OCI-LY7 (cell line): ENCODE measurements around the gene WWOX. TPM values are rescaled to one million over a fixed set of nuclear protein-coding genes. Genes with fewer than 3 reads are reported as not detected.

ENCODE experiments used
- BruUV-seq: library from RNA; stranded (reverse); fragments of 400-500 nt; replicated peaks from 2 replicates; lab custom pipeline; 2021; lab: Mats Ljungman, UMichigan
- CTCF ChIA-PET: fragments of 300-600 bp; sonication (Branson Sonifier 250); formaldehyde crosslinking; loops from one replicate; lab custom pipeline; 2022; ENCODE audit warnings: antibody characterized with exemption; ENCODE audit not compliant: unreplicated experiment; lab: Charles Lee
- POLR2A ChIA-PET: fragments of 300-600 bp; sonication (Branson Sonifier 250); formaldehyde crosslinking; loops from one replicate; lab custom pipeline; 2022; ENCODE audit warnings: antibody characterized with exemption; lab: Charles Lee
- DNase-seq: peaks from one replicate; pipeline ENCODE4 v3.0.0-alpha.2; 2015; ENCODE audit warnings: low spot score
- H2AFZ ChIP-seq: fragments of 200-600 bp; sonication (generic), shearing (Covaris generic); 2 replicates; pipeline ENCODE4 v1.6.1; 2014; ENCODE audit warnings: mild to moderate bottlenecking, antibody characterized with exemption, low read length, moderate library complexity
- H3K27ac ChIP-seq: fragments of 200-600 bp; sonication (generic); 2 replicates; pipeline ENCODE4 v1.5.1; 2014; ENCODE audit warnings: mixed run types, low read depth, mild to moderate bottlenecking, moderate library complexity, low read length, inconsistent platforms; ENCODE audit not compliant: poor library complexity, severe bottlenecking
- H3K36me3 ChIP-seq: fragments of 200-600 bp; sonication (generic); 2 replicates; pipeline ENCODE4 v1.6.1; 2014; ENCODE audit warnings: mild to moderate bottlenecking, antibody characterized with exemption, low read length, moderate library complexity, mixed read lengths; ENCODE audit not compliant: insufficient read depth
- H3K4me1 ChIP-seq: fragments of 200-600 bp; sonication (generic); 2 replicates; pipeline ENCODE4 v1.5.1; 2014; ENCODE audit warnings: mild to moderate bottlenecking, low read length; ENCODE audit not compliant: insufficient read depth, poor library complexity, severe bottlenecking
- H3K4me2 ChIP-seq: fragments of 200-600 bp; sonication (generic); 2 replicates; pipeline ENCODE4 v1.6.1; 2014; ENCODE audit warnings: mild to moderate bottlenecking, low read length
- H3K4me3 ChIP-seq: fragments of 200-600 bp; sonication (generic); 2 replicates; pipeline ENCODE4 v1.5.1; 2014; ENCODE audit warnings: mild to moderate bottlenecking, low read depth, low read length; ENCODE audit not compliant: poor library complexity, severe bottlenecking
- H3K79me2 ChIP-seq: fragments of 200-600 bp; sonication (generic); 2 replicates; pipeline ENCODE4 v1.6.1; 2016; ENCODE audit warnings: low read depth, mild to moderate bottlenecking, low read length, moderate library complexity, mixed read lengths; ENCODE audit not compliant: insufficient read depth
- H3K9me2 ChIP-seq: fragments of 200-600 bp; sonication (generic); 2 replicates; pipeline ENCODE4 v1.6.1; 2016; ENCODE audit warnings: mild to moderate bottlenecking, low read length, mixed read lengths; ENCODE audit not compliant: insufficient read depth
- H3K9me3 ChIP-seq: fragments of 200-600 bp; sonication (generic); 2 replicates; pipeline ENCODE4 v1.6.1; 2014; ENCODE audit warnings: mild to moderate bottlenecking, mixed run types, low read length, mixed read lengths
- H4K20me1 ChIP-seq: fragments of 200-600 bp; sonication (generic); 2 replicates; pipeline ENCODE4 v1.6.1; 2014; ENCODE audit warnings: mild to moderate bottlenecking, antibody characterized with exemption, low read length, moderate library complexity, mixed read lengths; ENCODE audit not compliant: insufficient read depth
- CTCF ChIP-seq: fragments of 200-600 bp; sonication (generic); conservative IDR thresholded peaks from 2 replicates; pipeline ENCODE4 v1.5.1; 2014; ENCODE audit warnings: mild to moderate bottlenecking, antibody characterized with exemption, low read length, moderate library complexity, mixed read lengths
- EZH2phosphoT487 ChIP-seq: fragments of 200-600 bp; sonication (generic); IDR thresholded peaks from 2 replicates; pipeline ENCODE4 v1.6.1; 2018; ENCODE audit warnings: low read depth, borderline replicate concordance, mild to moderate bottlenecking, mixed run types, antibody characterized with exemption, low read length, moderate library complexity, mixed read lengths
- intact Hi-C: fragments of 100-400 bp; cut with micrococcal nuclease; formaldehyde crosslinking; loops from one replicate; pipeline ENCODE4 v1.10.0; 2022; ENCODE audit not compliant: unreplicated experiment
- total RNA-seq, 2 experiments: library from RNA; depleted of rRNA in 1 of 2; stranded (reverse); fragments of >200 nt in 1 of 2; shearing (Covaris generic) in 1 of 2; gene quantifications; 2 replicates each; pipeline ENCODE4 v1.2.3, GENCODE V29; 2014 to 2022

The WWOX gene
- total RNA-seq, 2 experiments from 2014 or later: 40.2 to 47.6 TPM

GRCh38 chr16:78163772-78164670, 64.6 kb downstream of the WWOX start:
- no peak for DNase-seq
- TF ChIP-seq EZH2phosphoT487 (no peak), CTCF (no peak)
- no peaks in the 10 kb centered on the region for H4K20me1 ChIP-seq
- no peaks in the 10 kb centered on the region for H3K79me2 ChIP-seq
- no peaks in the 10 kb centered on the region for H3K9me2 ChIP-seq
- H3K9me3 ChIP-seq: 0 out of 2 replicates have a peak, but pooled peaks cover 4% of the 10 kb centered on the region
- no peak overlapping the region for H3K4me2 ChIP-seq
- POLR2A ChIA-PET: interaction anchor here (1.3 kb wide), 1 partner anchor 10 kb away, joined by 3 read pairs; no protein-coding TSS in a partner anchor
- no TSS peak for BruUV-seq
- H3K36me3 ChIP-seq: no peaks in the 10 kb centered on the region
- H3K4me3 ChIP-seq: no peak overlapping the region
- H3K27ac ChIP-seq: no peak overlapping the region
- CTCF ChIA-PET: no interaction called here
- H3K4me1 ChIP-seq: no peaks in the 10 kb centered on the region
- intact Hi-C loops: no loop called here
- no peak overlapping the region for H2AFZ ChIP-seq

- Histone ChIP-seq H3K4me3 (no peak overlapping the region), H3K9me2 (no peaks in the 10 kb centered on the region), H3K4me1 (no peaks in the 10 kb centered on the region), H3K27ac (no peak overlapping the region), H3K79me2 (no peaks in the 10 kb centered on the region), H3K4me2 (no peak overlapping the region), H4K20me1 (no peaks in the 10 kb centered on the region), H3K36me3 (no peaks in the 10 kb centered on the region), H2AFZ (no peak overlapping the region), H3K9me3 (no peaks in the 10 kb centered on the region)
- POLR2A ChIA-PET: interaction anchor here (0.6 to 0.9 kb wide), 2 partner anchors 16 to 1949 kb away, joined by 3 read pairs; no protein-coding TSS in a partner anchor
- no peak for DNase-seq
- TF ChIP-seq EZH2phosphoT487 (no peak), CTCF (no peak)
- intact Hi-C loops: no loop called here
- BruUV-seq: no TSS peak
- CTCF ChIA-PET: no interaction called here
These were observed 71.1 kb downstream of the WWOX start for GRCh38 chr16:78170494-78170933.

GRCh38 chr16:78175287-78175686, 75.8 kb downstream of the WWOX start:
- Histone ChIP-seq H3K9me3 (no peaks in the 10 kb centered on the region), H3K27ac (no peak overlapping the region), H3K9me2 (no peaks in the 10 kb centered on the region), H3K36me3 (no peaks in the 10 kb centered on the region), H3K4me1 (no peaks in the 10 kb centered on the region), H3K79me2 (no peaks in the 10 kb centered on the region), H4K20me1 (no peaks in the 10 kb centered on the region), H2AFZ (no peak overlapping the region), H3K4me3 (no peak overlapping the region), H3K4me2 (no peak overlapping the region)
- no peak for TF ChIP-seq CTCF
- TF ChIP-seq EZH2phosphoT487: no peak
- CTCF ChIA-PET: no interaction called here
- no TSS peak for BruUV-seq
- intact Hi-C loops: no loop called here
- DNase-seq: no peak
- POLR2A ChIA-PET: no interaction called here
